Breast epithelium (tissue), 4 donors: ENCODE measurements around the gene RHOT2. TPM values are rescaled to one million over a fixed set of nuclear protein-coding genes. Genes with fewer than 3 reads are reported as not detected.

Source experiments
- DNase-seq, 2 donors: peaks; one replicate each; pipeline ENCODE4 v3.0.0-alpha.2; 2019; ENCODE audit warnings: low spot score in 2 of 2
- H3K27ac ChIP-seq, 2 donors: fragments of 200-600 bp; sonication (generic) in 1 of 2; one replicate each; pipeline ENCODE4 v1.5.1; 2016 to 2019; ENCODE audit warnings: mild to moderate bottlenecking in 1 of 2
- H3K27me3 ChIP-seq, 2 donors: fragments of 200-600 bp; sonication (generic) in 1 of 2; one replicate each; pipeline versions ENCODE4 v1.5.1 to v1.6.0; 2017 to 2019; ENCODE audit warnings: control low read depth in 1 of 2, mild to moderate bottlenecking in 1 of 2
- H3K36me3 ChIP-seq: fragments of 200-600 bp; one replicate; pipeline ENCODE4 v1.5.1; 2019
- H3K4me1 ChIP-seq, 2 donors: fragments of 200-600 bp; sonication (generic); one replicate each; pipeline ENCODE4 v1.5.1; 2016 to 2019; ENCODE audit warnings: control low read depth in 1 of 2
- H3K4me3 ChIP-seq, 3 donors: fragments of 200-600 bp; sonication (generic); 1 replicate in 2 of 3; 2 replicates in 1 of 3; pipeline ENCODE4 v1.5.1; 2016 to 2019; ENCODE audit warnings: mild to moderate bottlenecking in 3 of 3, moderate library complexity in 2 of 3
- H3K9me3 ChIP-seq, 2 donors: fragments of 200-600 bp; sonication (generic) in 1 of 2; one replicate each; pipeline ENCODE4 v1.5.1; 2016 to 2019; ENCODE audit warnings: control low read depth in 1 of 2
- POLR2A ChIP-seq: fragments of 450-650 bp; IDR thresholded peaks from one replicate; pipeline ENCODE4 v1.6.1; 2016; ENCODE audit warnings: antibody characterized with exemption, mild to moderate bottlenecking, moderate library complexity
- POLR2AphosphoS5 ChIP-seq, 3 donors: sonication (generic); formaldehyde crosslinking; IDR thresholded peaks; one replicate each; pipeline ENCODE4 v1.6.1; 2017; ENCODE audit warnings: antibody characterized with exemption in 3 of 3
- intact Hi-C: fragments of 100-400 bp; cut with DNase I; formaldehyde crosslinking; loops from one replicate; pipeline ENCODE4 v1.15.1; 2023; ENCODE audit warnings: low total_unique reads
- total RNA-seq, 3 donors: library from RNA; depleted of rRNA; stranded (reverse); fragments of >200 nt; gene quantifications; one replicate each; pipeline ENCODE4 v1.1.0, GENCODE V29; 2016
- TF ChIP-seq, protein P1 (sequence below), 3 donors: fragments of 450-650 bp; IDR thresholded peaks; one replicate each; pipeline ENCODE4 v1.5.1; 2016 to 2017; ENCODE audit warnings: antibody characterized with exemption in 3 of 3, mild to moderate bottlenecking in 3 of 3, moderate library complexity in 3 of 3

Gene RHOT2
- total RNA-seq, 3 donors from 2014 or later: 39.4 to 90.8 (median 66.9) TPM

- peaks cover 8 to 16% of the 10 kb centered on the region in 2 donors for H3K4me1 ChIP-seq
- no peak for TF ChIP-seq POLR2A
- TF ChIP-seq POLR2AphosphoS5 (IDR thresholded peaks at IDR 0.05): no peak
- TF ChIP-seq, protein P1, sequence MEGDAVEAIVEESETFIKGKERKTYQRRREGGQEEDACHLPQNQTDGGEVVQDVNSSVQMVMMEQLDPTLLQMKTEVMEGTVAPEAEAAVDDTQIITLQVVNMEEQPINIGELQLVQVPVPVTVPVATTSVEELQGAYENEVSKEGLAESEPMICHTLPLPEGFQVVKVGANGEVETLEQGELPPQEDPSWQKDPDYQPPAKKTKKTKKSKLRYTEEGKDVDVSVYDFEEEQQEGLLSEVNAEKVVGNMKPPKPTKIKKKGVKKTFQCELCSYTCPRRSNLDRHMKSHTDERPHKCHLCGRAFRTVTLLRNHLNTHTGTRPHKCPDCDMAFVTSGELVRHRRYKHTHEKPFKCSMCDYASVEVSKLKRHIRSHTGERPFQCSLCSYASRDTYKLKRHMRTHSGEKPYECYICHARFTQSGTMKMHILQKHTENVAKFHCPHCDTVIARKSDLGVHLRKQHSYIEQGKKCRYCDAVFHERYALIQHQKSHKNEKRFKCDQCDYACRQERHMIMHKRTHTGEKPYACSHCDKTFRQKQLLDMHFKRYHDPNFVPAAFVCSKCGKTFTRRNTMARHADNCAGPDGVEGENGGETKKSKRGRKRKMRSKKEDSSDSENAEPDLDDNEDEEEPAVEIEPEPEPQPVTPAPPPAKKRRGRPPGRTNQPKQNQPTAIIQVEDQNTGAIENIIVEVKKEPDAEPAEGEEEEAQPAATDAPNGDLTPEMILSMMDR (IDR thresholded peaks at IDR 0.05): no peak
- H3K36me3 ChIP-seq: no peaks in the 10 kb centered on the region
- intact Hi-C loops: no loop called here
- no peak for DNase-seq
- no peak overlapping the region for H3K27ac ChIP-seq
- H3K9me3 ChIP-seq: no peaks in the 10 kb centered on the region
- H3K27me3 ChIP-seq: no peaks in the 10 kb centered on the region
- no peak overlapping the region for H3K4me3 ChIP-seq
Measured at GRCh38 chr16:627454-628239, 40.3 kb upstream of the RHOT2 start.

- intact Hi-C loops: no loop called here
- no peaks in the 10 kb centered on the region for H3K27me3 ChIP-seq
- no peak for TF ChIP-seq POLR2A
- no peak for TF ChIP-seq POLR2AphosphoS5 (IDR thresholded peaks at IDR 0.05)
- TF ChIP-seq, protein P1 (IDR thresholded peaks at IDR 0.05): no peak
- H3K4me3 ChIP-seq: no peak overlapping the region
- DNase-seq: no peak
- H3K27ac ChIP-seq: no peak overlapping the region
- H3K4me1 ChIP-seq: peaks cover 8 to 16% of the 10 kb centered on the region in 2 donors
- H3K36me3 ChIP-seq: no peaks in the 10 kb centered on the region
- H3K9me3 ChIP-seq: no peaks in the 10 kb centered on the region
Measured at GRCh38 chr16:628321-629061, 39.4 kb upstream of the RHOT2 start.

DNA sequence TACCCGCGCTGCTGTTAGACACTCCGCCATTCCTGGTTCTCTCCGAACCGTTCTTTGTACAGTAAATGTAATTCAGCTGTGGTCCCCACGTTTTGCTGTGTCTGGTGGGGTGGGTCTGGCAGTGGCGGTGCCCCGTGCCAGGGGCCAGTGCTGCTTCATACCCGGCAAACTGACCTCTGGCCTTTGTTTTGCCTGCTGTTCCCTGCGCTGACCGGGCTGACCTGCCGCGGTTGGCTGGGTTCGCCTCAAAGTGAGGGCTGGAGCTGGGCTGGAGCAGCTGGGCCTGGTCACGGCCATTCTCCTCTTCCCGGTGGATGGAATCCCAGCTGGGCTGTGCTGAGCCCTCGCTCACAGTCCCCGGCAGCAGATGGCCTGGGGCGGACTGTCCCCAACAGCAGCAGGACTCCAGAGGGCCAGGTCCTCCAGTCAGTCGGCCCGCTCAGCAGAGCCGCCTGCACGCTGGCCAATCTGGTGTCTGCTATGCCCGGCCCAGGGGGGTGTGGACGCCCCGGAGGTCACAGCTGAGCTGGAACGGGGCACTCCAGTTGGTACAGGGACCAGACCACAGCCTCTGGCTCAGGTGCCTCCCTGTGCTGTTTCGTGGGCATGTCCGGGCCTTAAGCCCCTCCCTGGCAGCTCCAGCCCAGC, 38.6 kb upstream of the RHOT2 start:
- peak overlapping the region in 1 of 2 donors; percentile 7 for H3K27ac ChIP-seq
- DNase-seq: no peak

GRCh38 chr16:629833-630248, 38.1 kb upstream of the RHOT2 start:
- TF ChIP-seq POLR2A (no peak), POLR2AphosphoS5 (IDR thresholded peaks at IDR 0.05) (no peak)
- TF ChIP-seq, protein P1 (IDR thresholded peaks at IDR 0.05): no peak
- H3K4me1 ChIP-seq: peaks cover 8 to 16% of the 10 kb centered on the region in 2 donors
- H3K4me3 ChIP-seq: no peak overlapping the region
- H3K9me3 ChIP-seq: no peaks in the 10 kb centered on the region
- intact Hi-C loops: no loop called here
- no peak for DNase-seq
- no peaks in the 10 kb centered on the region for H3K36me3 ChIP-seq
- H3K27ac ChIP-seq: peak overlapping the region in 1 of 2 donors; percentile 7
- no peaks in the 10 kb centered on the region for H3K27me3 ChIP-seq

More for the DNA sequence above, 38.6 kb upstream of the RHOT2 start:
- Histone ChIP-seq H3K4me1 (peaks cover 8 to 16% of the 10 kb centered on the region in 2 donors), H3K4me3 (no peak overlapping the region), H3K27me3 (no peaks in the 10 kb centered on the region), H3K9me3 (no peaks in the 10 kb centered on the region), H3K36me3 (no peaks in the 10 kb centered on the region)
- intact Hi-C loops: no loop called here
- no peak for TF ChIP-seq POLR2A
- TF ChIP-seq, protein P1 (IDR thresholded peaks at IDR 0.05): no peak
- no peak for TF ChIP-seq POLR2AphosphoS5 (IDR thresholded peaks at IDR 0.05)
